ENCODE measurements around the gene STEAP4.

Gene STEAP4

DNA sequence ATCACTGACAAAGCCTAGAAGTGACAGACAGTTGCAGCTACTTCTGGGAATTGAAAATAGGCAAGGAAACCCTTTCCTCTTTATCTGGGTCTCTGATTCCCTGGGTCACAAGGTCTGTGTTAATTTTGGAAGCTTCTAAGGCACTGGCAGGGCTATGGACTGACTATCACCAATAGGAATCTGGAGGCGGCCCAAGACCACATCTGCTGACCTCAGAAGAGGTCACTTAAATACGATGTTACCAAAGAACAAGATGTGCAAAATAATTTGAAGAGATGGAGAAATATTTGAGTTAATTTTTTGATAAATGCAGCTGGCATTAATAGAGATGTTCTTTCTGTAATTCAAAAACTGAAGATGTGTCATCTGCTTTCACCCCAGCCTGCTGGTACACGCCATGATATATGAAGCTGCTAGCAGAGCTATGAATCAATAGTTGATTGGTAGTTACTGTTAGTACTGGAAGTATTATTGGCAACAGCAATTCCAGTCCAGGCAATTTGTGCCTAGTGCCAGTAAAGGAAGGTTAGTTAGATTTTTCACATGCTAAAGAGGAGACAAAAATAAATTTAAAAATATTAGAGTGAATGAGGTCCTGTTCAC, 5.5 kb upstream of the STEAP4 start:
- H3K27me3 ChIP-seq (ENCODE audit: low read depth, low read length): no peaks in the 10 kb centered on the region
- no peak overlapping the region for H3K4me3 ChIP-seq (ENCODE audit: low read depth in 1 of 2, low read length in 2 of 2)
- no peaks in the 10 kb centered on the region for H3K36me3 ChIP-seq (ENCODE audit: control insufficient read depth in 1 of 2, insufficient read depth in 2 of 2, low read length in 2 of 2)
- H3K27ac ChIP-seq (ENCODE audit: low read length): no peak overlapping the region
- peaks cover 0 to 2% of the 10 kb centered on the region in 2 donors for H3K4me1 ChIP-seq (ENCODE audit: control insufficient read depth in 1 of 2, insufficient read depth in 2 of 2, low read length in 2 of 2)
- H3K9me3 ChIP-seq (ENCODE audit: control insufficient read depth in 1 of 2, low read length in 2 of 2): no peaks in the 10 kb centered on the region

DNA sequence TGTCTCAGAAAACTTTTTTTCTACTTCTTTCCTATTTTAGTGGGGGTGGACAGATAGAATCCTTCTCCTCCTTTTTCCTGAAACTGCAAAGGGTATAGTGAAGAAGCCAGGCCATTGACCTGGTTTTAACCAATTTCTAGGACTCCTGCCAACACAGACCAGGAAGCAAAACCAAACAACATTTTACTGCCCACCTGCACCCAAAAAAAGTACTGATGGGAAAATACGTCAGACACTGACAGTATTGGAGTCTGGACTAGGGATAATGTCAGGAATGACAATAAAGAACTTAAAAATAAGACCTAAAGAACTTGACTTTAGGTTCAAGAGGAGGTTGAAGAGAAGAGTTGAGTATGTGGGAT, 5.0 kb upstream of the STEAP4 start:
- Histone ChIP-seq H3K4me3 (ENCODE audit: low read depth in 1 of 2, low read length in 2 of 2) (no peak overlapping the region), H3K9me3 (ENCODE audit: control insufficient read depth in 1 of 2, low read length in 2 of 2) (no peaks in the 10 kb centered on the region), H3K4me1 (ENCODE audit: control insufficient read depth in 1 of 2, insufficient read depth in 2 of 2, low read length in 2 of 2) (peaks cover 3 to 5% of the 10 kb centered on the region in 2 donors), H3K27me3 (ENCODE audit: low read depth, low read length) (no peaks in the 10 kb centered on the region), H3K27ac (ENCODE audit: low read length) (no peak overlapping the region), H3K36me3 (ENCODE audit: control insufficient read depth in 1 of 2, insufficient read depth in 2 of 2, low read length in 2 of 2) (no peaks in the 10 kb centered on the region)

DNA sequence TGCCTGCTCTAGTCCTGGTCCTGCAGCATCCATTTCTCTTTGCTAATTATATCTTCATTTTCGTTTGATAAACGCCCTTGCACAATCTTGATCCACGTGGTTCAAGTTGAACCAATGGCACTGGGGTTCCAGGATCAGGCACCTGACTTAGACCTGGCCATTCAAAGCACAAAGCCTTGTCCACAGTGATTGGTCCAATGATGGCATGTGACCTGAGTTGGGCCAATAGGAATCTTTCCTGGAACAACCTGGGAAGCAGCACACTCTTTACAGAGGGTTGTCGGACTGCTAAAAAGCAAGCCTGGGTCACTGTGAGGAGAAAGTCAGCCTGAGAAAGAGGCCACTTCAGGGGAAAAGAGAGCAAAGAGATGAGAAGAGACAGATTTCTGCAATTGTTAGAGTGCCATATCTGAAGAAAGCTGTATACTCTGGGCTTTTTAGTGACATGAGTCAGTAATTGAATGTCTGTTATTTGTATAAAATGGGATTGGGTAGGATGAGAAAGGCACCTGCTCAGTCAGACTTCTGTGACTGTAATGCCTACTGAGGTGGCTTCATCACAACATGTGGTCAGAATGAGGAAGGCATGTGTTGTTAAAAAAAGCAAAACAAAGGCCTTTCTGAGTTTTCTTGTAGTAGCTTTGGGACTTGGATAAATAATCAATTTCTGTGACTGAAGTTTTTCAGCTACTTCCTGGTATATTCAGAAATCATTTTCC, 4.4 kb upstream of the STEAP4 start:
- Histone ChIP-seq H3K4me3 (ENCODE audit: low read depth in 1 of 2, low read length in 2 of 2) (no peak overlapping the region), H3K36me3 (ENCODE audit: control insufficient read depth in 1 of 2, insufficient read depth in 2 of 2, low read length in 2 of 2) (no peaks in the 10 kb centered on the region), H3K27ac (ENCODE audit: low read length) (no peak overlapping the region), H3K9me3 (ENCODE audit: control insufficient read depth in 1 of 2, low read length in 2 of 2) (no peaks in the 10 kb centered on the region), H3K4me1 (ENCODE audit: control insufficient read depth in 1 of 2, insufficient read depth in 2 of 2, low read length in 2 of 2) (peaks cover 5 to 7% of the 10 kb centered on the region in 2 donors), H3K27me3 (ENCODE audit: low read depth, low read length) (no peaks in the 10 kb centered on the region)

DNA sequence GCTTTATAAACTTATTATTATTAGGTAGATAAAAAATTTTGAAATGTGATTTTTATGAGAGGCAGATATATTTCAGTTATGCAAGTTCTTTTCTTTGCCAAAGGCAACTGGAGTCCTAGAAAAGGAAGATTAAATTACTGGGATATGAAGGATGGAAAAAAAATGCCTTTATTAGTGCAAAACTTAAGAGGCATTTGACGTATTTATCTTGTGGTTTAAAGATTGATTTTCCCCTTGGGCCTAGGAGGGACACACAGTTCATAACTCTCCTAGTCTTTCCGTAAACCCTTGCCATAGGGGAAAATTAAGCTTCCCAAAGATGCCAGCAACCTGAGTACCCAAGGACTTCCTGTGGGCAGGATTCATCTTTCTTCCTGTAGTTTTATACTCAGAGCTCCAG, 3.1 kb upstream of the STEAP4 start:
- H3K27me3 ChIP-seq (ENCODE audit: low read depth, low read length): no peaks in the 10 kb centered on the region
- no peak overlapping the region for H3K4me3 ChIP-seq (ENCODE audit: low read depth in 1 of 2, low read length in 2 of 2)
- no peaks in the 10 kb centered on the region for H3K9me3 ChIP-seq (ENCODE audit: control insufficient read depth in 1 of 2, low read length in 2 of 2)
- peaks cover 5 to 7% of the 10 kb centered on the region in 2 donors for H3K4me1 ChIP-seq (ENCODE audit: control insufficient read depth in 1 of 2, insufficient read depth in 2 of 2, low read length in 2 of 2)
- no peak overlapping the region for H3K27ac ChIP-seq (ENCODE audit: low read length)
- H3K36me3 ChIP-seq (ENCODE audit: control insufficient read depth in 1 of 2, insufficient read depth in 2 of 2, low read length in 2 of 2): no peaks in the 10 kb centered on the region

DNA sequence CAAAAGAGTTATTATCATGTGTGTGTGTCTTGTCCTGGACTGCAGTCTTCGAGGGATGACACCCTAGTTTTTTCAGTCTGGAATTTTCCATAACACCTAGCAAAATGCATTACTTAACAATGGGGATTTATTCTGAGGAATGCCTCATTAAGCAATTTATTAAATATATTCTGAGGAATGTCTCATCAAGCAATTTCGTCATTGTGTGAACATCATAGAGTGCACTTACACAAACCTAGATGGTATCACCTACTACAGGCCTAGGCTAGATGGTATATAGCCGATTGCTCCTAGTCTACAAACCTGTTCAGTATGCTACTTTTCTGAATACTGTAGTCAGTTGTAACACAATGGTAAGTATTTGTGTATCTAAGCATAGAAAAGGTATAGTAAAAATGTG, 1.1 kb upstream of the STEAP4 start:
- Histone ChIP-seq H3K27ac (ENCODE audit: low read length) (no peak overlapping the region), H3K4me1 (ENCODE audit: control insufficient read depth in 1 of 2, insufficient read depth in 2 of 2, low read length in 2 of 2) (peaks cover 5 to 7% of the 10 kb centered on the region in 2 donors), H3K9me3 (ENCODE audit: control insufficient read depth in 1 of 2, low read length in 2 of 2) (no peaks in the 10 kb centered on the region), H3K36me3 (ENCODE audit: control insufficient read depth in 1 of 2, insufficient read depth in 2 of 2, low read length in 2 of 2) (no peaks in the 10 kb centered on the region), H3K4me3 (ENCODE audit: low read depth in 1 of 2, low read length in 2 of 2) (no peak overlapping the region), H3K27me3 (ENCODE audit: low read depth, low read length) (no peaks in the 10 kb centered on the region)

DNA sequence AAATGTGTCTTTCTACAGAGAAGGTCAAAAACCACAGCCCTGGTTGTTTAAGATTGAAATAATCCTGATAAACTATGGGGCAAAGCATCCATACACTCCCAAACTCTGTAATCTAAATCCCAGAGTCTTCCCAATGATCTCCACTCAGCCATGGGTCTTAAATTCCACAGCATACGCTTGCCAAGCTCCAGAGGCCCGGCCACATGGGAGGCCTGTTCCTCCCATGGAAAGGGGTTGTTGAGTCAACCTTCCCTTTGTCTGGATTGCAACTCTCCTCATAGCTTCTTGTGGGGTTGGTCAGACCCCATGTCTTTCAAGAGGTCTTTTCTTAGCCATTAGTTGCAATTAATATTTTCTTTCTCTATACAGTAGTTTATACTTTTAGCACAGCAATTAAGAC, 718 bp upstream of the STEAP4 start:
- Histone ChIP-seq H3K4me1 (ENCODE audit: control insufficient read depth in 1 of 2, insufficient read depth in 2 of 2, low read length in 2 of 2) (peaks cover 5 to 7% of the 10 kb centered on the region in 2 donors), H3K36me3 (ENCODE audit: control insufficient read depth in 1 of 2, insufficient read depth in 2 of 2, low read length in 2 of 2) (no peaks in the 10 kb centered on the region), H3K4me3 (ENCODE audit: low read depth in 1 of 2, low read length in 2 of 2) (no peak overlapping the region), H3K27ac (ENCODE audit: low read length) (no peak overlapping the region), H3K27me3 (ENCODE audit: low read depth, low read length) (no peaks in the 10 kb centered on the region), H3K9me3 (ENCODE audit: control insufficient read depth in 1 of 2, low read length in 2 of 2) (no peaks in the 10 kb centered on the region)

DNA sequence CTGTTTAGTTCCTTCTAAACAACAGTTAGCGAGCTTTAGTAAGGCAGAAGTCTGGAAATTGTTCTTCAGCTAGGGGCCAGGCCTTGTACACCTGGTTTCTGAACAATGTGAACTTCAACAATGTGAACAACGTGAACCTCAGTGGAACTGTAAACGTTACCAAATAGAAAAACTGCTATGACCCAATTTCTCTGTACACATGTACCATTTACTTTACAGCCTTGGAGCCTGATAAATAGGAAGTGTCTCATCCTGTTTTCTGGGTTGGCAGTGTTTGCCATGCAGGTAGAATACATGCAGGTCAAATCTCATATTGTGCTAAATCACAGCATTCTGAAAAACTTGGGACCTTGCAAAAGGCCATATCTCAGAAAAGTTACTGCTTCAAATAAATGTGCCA, 1.6 kb downstream of the STEAP4 start:
- Histone ChIP-seq H3K27ac (ENCODE audit: low read length) (no peak overlapping the region), H3K36me3 (ENCODE audit: control insufficient read depth in 1 of 2, insufficient read depth in 2 of 2, low read length in 2 of 2) (no peaks in the 10 kb centered on the region), H3K27me3 (ENCODE audit: low read depth, low read length) (no peaks in the 10 kb centered on the region), H3K4me3 (ENCODE audit: low read depth in 1 of 2, low read length in 2 of 2) (peak overlapping the region in 1 of 2 donors; percentile 28), H3K4me1 (ENCODE audit: control insufficient read depth in 1 of 2, insufficient read depth in 2 of 2, low read length in 2 of 2) (peaks cover 5 to 7% of the 10 kb centered on the region in 2 donors), H3K9me3 (ENCODE audit: control insufficient read depth in 1 of 2, low read length in 2 of 2) (no peaks in the 10 kb centered on the region)

DNA sequence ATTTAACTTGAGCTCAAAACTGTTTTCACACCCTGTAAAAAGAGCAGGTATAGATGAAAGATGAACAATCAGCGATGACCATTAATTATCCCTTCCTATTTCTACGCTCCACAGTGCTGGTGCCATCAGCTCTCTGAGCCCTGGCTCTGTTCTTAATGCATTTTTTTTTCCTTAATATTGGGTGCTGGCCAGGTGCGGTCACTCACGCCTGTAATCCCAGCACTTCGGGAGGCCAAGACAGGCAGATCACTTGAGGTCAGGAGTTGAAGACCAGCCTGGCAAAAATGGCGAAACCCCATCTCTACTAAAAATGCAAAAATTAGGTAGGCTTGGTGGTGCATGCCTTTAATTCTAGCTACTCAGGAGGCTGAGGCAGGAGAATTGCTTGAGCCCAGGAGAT, 4.2 kb downstream of the STEAP4 start:
- Histone ChIP-seq H3K27me3 (ENCODE audit: low read depth, low read length) (no peaks in the 10 kb centered on the region), H3K9me3 (ENCODE audit: control insufficient read depth in 1 of 2, low read length in 2 of 2) (no peaks in the 10 kb centered on the region), H3K36me3 (ENCODE audit: control insufficient read depth in 1 of 2, insufficient read depth in 2 of 2, low read length in 2 of 2) (no peaks in the 10 kb centered on the region), H3K4me1 (ENCODE audit: control insufficient read depth in 1 of 2, insufficient read depth in 2 of 2, low read length in 2 of 2) (peaks cover 5 to 7% of the 10 kb centered on the region in 2 donors), H3K4me3 (ENCODE audit: low read depth in 1 of 2, low read length in 2 of 2) (no peak overlapping the region), H3K27ac (ENCODE audit: low read length) (no peak overlapping the region)

DNA sequence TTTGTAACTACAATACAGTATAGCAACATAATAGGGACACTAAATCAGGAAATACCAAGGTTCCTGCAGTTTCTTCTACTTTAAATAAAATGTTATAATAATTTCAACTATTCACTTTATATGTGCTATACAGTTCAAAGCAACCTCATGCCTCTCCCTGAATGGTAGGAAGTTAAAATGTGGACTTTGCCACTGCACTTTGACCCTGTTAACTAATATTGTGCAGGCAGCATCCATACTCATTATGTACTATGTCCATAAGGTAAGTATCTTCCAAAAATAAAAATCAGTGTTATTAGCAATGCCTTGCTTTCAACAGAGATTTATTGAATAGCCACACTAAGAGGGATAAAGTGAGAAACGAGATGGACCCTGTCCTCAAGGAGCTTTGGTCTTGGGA, 4.8 kb downstream of the STEAP4 start:
- Histone ChIP-seq H3K4me3 (ENCODE audit: low read depth in 1 of 2, low read length in 2 of 2) (no peak overlapping the region), H3K36me3 (ENCODE audit: control insufficient read depth in 1 of 2, insufficient read depth in 2 of 2, low read length in 2 of 2) (no peaks in the 10 kb centered on the region), H3K27me3 (ENCODE audit: low read depth, low read length) (no peaks in the 10 kb centered on the region), H3K4me1 (ENCODE audit: control insufficient read depth in 1 of 2, insufficient read depth in 2 of 2, low read length in 2 of 2) (peaks cover under 1 to 7% of the 10 kb centered on the region in 2 donors), H3K27ac (ENCODE audit: low read length) (no peak overlapping the region), H3K9me3 (ENCODE audit: control insufficient read depth in 1 of 2, low read length in 2 of 2) (no peaks in the 10 kb centered on the region)

DNA sequence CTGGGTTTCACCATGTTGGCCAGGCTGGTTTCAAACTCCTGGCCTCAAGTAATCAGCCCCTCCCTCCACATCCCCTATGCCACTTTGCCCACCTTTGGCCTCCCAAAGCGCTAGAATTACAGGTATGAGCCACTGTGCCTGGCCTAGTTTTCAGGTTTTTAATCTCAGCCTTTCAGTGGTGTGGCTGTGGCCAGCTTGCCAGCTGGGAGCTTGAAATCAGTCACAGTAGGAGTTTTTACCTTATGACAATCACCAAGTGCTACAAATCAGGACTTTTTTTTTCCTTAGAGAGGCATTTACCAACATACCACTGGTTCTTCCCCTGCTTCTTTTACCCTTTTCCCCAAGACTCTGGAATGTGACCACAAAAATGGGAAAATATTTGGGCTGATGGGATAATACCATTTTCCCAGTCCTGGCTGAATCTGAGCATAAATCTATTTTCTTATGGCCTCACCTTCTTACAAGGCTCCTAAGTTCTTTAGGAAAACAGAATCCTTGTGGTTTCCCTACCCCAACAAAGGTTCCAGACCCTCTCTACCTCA, 6.2 kb downstream of the STEAP4 start:
- no peaks in the 10 kb centered on the region for H3K27me3 ChIP-seq (ENCODE audit: low read depth, low read length)
- H3K4me1 ChIP-seq (ENCODE audit: control insufficient read depth in 1 of 2, insufficient read depth in 2 of 2, low read length in 2 of 2): no peaks in the 10 kb centered on the region
- H3K27ac ChIP-seq (ENCODE audit: low read length): no peak overlapping the region
- H3K4me3 ChIP-seq (ENCODE audit: low read depth in 1 of 2, low read length in 2 of 2): no peak overlapping the region
- H3K9me3 ChIP-seq (ENCODE audit: control insufficient read depth in 1 of 2, low read length in 2 of 2): no peaks in the 10 kb centered on the region
- H3K36me3 ChIP-seq (ENCODE audit: control insufficient read depth in 1 of 2, insufficient read depth in 2 of 2, low read length in 2 of 2): no peaks in the 10 kb centered on the region

DNA sequence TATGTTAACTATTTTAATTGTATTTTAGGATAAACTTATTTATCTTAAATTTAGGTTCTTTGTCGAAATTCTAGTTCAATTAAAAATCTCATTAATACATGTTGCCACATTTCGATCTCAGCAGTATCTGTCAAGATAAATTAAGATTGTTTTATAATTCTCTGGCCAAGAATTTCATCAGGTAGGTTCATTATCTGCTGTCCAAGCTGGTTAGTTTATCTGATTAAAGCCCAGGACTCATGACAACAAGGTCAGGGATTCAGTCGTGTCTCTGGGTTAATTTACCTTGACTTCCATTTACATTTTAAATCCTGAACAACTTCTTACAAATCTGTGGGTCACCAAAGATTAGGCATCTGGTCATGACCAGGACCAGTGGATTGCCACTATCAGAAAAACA, 7.6 kb downstream of the STEAP4 start:
- Histone ChIP-seq H3K4me1 (ENCODE audit: control insufficient read depth in 1 of 2, insufficient read depth in 2 of 2, low read length in 2 of 2) (no peaks in the 10 kb centered on the region), H3K27me3 (ENCODE audit: low read depth, low read length) (no peaks in the 10 kb centered on the region), H3K27ac (ENCODE audit: low read length) (no peak overlapping the region), H3K36me3 (ENCODE audit: control insufficient read depth in 1 of 2, insufficient read depth in 2 of 2, low read length in 2 of 2) (no peaks in the 10 kb centered on the region), H3K4me3 (ENCODE audit: low read depth in 1 of 2, low read length in 2 of 2) (no peak overlapping the region), H3K9me3 (ENCODE audit: control insufficient read depth in 1 of 2, low read length in 2 of 2) (no peaks in the 10 kb centered on the region)

DNA sequence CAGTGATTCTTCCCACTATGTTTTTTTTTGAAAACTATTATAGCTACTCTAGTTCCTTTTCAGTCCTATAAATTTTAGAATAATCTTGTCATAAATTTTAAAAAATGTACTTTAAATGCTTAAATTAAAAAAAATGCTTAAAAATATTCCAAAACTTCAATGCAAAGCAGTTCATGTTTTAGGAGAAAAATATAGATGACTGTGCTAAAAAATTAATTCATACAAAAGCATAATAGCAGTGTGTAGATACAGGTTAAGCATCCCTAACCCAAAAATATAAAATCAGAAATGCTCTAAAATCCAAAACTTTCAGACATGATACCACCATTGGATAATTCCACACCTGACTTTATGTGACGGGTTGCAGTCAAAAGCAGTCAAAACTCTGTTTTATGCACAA, 12.8 kb downstream of the STEAP4 start:
- Histone ChIP-seq H3K4me1 (ENCODE audit: control insufficient read depth in 1 of 2, insufficient read depth in 2 of 2, low read length in 2 of 2) (no peaks in the 10 kb centered on the region), H3K9me3 (ENCODE audit: control insufficient read depth in 1 of 2, low read length in 2 of 2) (no peaks in the 10 kb centered on the region), H3K4me3 (ENCODE audit: low read depth in 1 of 2, low read length in 2 of 2) (no peak overlapping the region), H3K27me3 (ENCODE audit: low read depth, low read length) (no peaks in the 10 kb centered on the region), H3K36me3 (ENCODE audit: control insufficient read depth in 1 of 2, insufficient read depth in 2 of 2, low read length in 2 of 2) (no peaks in the 10 kb centered on the region), H3K27ac (ENCODE audit: low read length) (no peak overlapping the region)

All from muscle layer of duodenum (tissue), 2 donors.